A172 (cell line): Measurements from ENCODE around the gene OTOF. TPM values are rescaled to one million over a fixed set of nuclear protein-coding genes. Genes with fewer than 3 reads are reported as not detected.

Experiments used
- DNase-seq: peaks from one replicate; pipeline ENCODE4 v3.0.0-alpha.2; 2015; ENCODE audit warnings: low spot score
- total RNA-seq: library from RNA; depleted of rRNA; stranded (reverse); fragments of >200 nt; shearing (Covaris generic); gene quantifications from 2 replicates; pipeline ENCODE4 v1.2.3, GENCODE V29; 2014

Gene OTOF
- total RNA-seq, 1 experiment from 2014 or later = 2.1 TPM

- no peak for DNase-seq
Measured at GRCh38 chr2:26453421-26454329, 24.2 kb downstream of the OTOF start.

GRCh38 chr2:26451700-26452099 lies 26.2 kb downstream of the OTOF start:
- DNase-seq = no peak

GRCh38 chr2:26450031-26450635 lies 27.8 kb downstream of the OTOF start:
- no peak for DNase-seq

GRCh38 chr2:26449278-26450030 lies 28.5 kb downstream of the OTOF start:
- DNase-seq = no peak

GRCh38 chr2:26448651-26449050 lies 29.3 kb downstream of the OTOF start:
- DNase-seq = no peak

GRCh38 chr2:26444236-26444635 lies 33.7 kb downstream of the OTOF start:
- DNase-seq = no peak

GRCh38 chr2:26442707-26443106 lies 35.2 kb downstream of the OTOF start:
- no peak for DNase-seq

GRCh38 chr2:26442301-26442700 lies 35.6 kb downstream of the OTOF start:
- no peak for DNase-seq

- no peak for DNase-seq
Measured at GRCh38 chr2:26438926-26439325, 39.0 kb downstream of the OTOF start.

GRCh38 chr2:26438526-26438925 lies 39.4 kb downstream of the OTOF start:
- no peak for DNase-seq

- DNase-seq = no peak
Measured at GRCh38 chr2:26435106-26435505, 42.8 kb downstream of the OTOF start.

- DNase-seq = no peak
Measured at GRCh38 chr2:26432859-26433258, 45.1 kb downstream of the OTOF start.

GRCh38 chr2:26432363-26432762 lies 45.6 kb downstream of the OTOF start:
- no peak for DNase-seq

- DNase-seq = no peak
Measured at GRCh38 chr2:26430826-26431225, 47.1 kb downstream of the OTOF start.

GRCh38 chr2:26429779-26430578 lies 47.9 kb downstream of the OTOF start:
- no peak for DNase-seq

- no peak for DNase-seq
Measured at GRCh38 chr2:26428846-26429245, 49.1 kb downstream of the OTOF start.

GRCh38 chr2:26424221-26424620 lies 53.7 kb downstream of the OTOF start:
- DNase-seq = no peak

- DNase-seq = no peak
Measured at GRCh38 chr2:26423750-26424149, 54.2 kb downstream of the OTOF start.

GRCh38 chr2:26422947-26423629 lies 54.8 kb downstream of the OTOF start:
- no peak for DNase-seq

GRCh38 chr2:26421961-26422360 lies 56.0 kb downstream of the OTOF start:
- DNase-seq = no peak

- peak; percentile 28 for DNase-seq
Measured at GRCh38 chr2:26414311-26414710, 63.6 kb downstream of the OTOF start.
